GM19438 (cell line): Measurements from ENCODE around the gene ELMO1.
A peak's percentile ranks its signal among the peaks of the same experiment; 100 is the strongest.

ENCODE experiments used
- ATAC-seq: cut with Tn5 transposase; IDR thresholded peaks from one replicate; pipeline ENCODE4 v1.9.1; 2021; ENCODE audit warnings: low read depth; ENCODE audit not compliant: unreplicated experiment

The ELMO1 gene

GRCh38 chr7:36970551-36971514 lies 477.8 kb downstream of the ELMO1 start:
- ATAC-seq, result no peak

- ATAC-seq, result no peak
These were observed 479.3 kb downstream of the ELMO1 start for GRCh38 chr7:36969376-36969775.

- ATAC-seq, result peak; percentile 60
These were observed 481.3 kb downstream of the ELMO1 start for GRCh38 chr7:36967387-36967786.

- no peak for ATAC-seq
These were observed 482.0 kb downstream of the ELMO1 start for GRCh38 chr7:36966636-36967035.

GRCh38 chr7:36966039-36966438 lies 482.6 kb downstream of the ELMO1 start:
- ATAC-seq, result no peak

GRCh38 chr7:36965625-36966024 lies 483.0 kb downstream of the ELMO1 start:
- no peak for ATAC-seq

GRCh38 chr7:36964297-36964696 lies 484.4 kb downstream of the ELMO1 start:
- ATAC-seq, result no peak

- no peak for ATAC-seq
These were observed 486.3 kb downstream of the ELMO1 start for GRCh38 chr7:36962367-36962766.

- no peak for ATAC-seq
These were observed 487.0 kb downstream of the ELMO1 start for GRCh38 chr7:36961693-36962092.

GRCh38 chr7:36961097-36961496 lies 487.6 kb downstream of the ELMO1 start:
- ATAC-seq, result no peak

GRCh38 chr7:36960105-36960504 lies 488.6 kb downstream of the ELMO1 start:
- ATAC-seq, result no peak

- ATAC-seq, result no peak
These were observed 490.4 kb downstream of the ELMO1 start for GRCh38 chr7:36958111-36958733.

GRCh38 chr7:36957620-36958019 lies 491.0 kb downstream of the ELMO1 start:
- no peak for ATAC-seq

- ATAC-seq, result no peak
These were observed 491.9 kb downstream of the ELMO1 start for GRCh38 chr7:36956814-36957213.

GRCh38 chr7:36955456-36956129 lies 493.1 kb downstream of the ELMO1 start:
- ATAC-seq, result no peak

- peak; percentile 97 for ATAC-seq
These were observed 497.4 kb downstream of the ELMO1 start for GRCh38 chr7:36951257-36951697.

GRCh38 chr7:36949711-36950600 lies 498.7 kb downstream of the ELMO1 start:
- no peak for ATAC-seq

- no peak for ATAC-seq
These were observed 502.3 kb downstream of the ELMO1 start for GRCh38 chr7:36946401-36946739.

- no peak for ATAC-seq
These were observed 502.9 kb downstream of the ELMO1 start for GRCh38 chr7:36945612-36946400.

GRCh38 chr7:36944838-36945237 lies 503.8 kb downstream of the ELMO1 start:
- no peak for ATAC-seq
